HG02973 (cell line): Measurements from ENCODE around the gene CLDN9.

Experiments
- ATAC-seq: cut with Tn5 transposase; IDR thresholded peaks from one replicate; pipeline ENCODE4 v1.9.1; 2021; ENCODE audit warnings: moderate library complexity; ENCODE audit not compliant: unreplicated experiment

The CLDN9 gene

DNA sequence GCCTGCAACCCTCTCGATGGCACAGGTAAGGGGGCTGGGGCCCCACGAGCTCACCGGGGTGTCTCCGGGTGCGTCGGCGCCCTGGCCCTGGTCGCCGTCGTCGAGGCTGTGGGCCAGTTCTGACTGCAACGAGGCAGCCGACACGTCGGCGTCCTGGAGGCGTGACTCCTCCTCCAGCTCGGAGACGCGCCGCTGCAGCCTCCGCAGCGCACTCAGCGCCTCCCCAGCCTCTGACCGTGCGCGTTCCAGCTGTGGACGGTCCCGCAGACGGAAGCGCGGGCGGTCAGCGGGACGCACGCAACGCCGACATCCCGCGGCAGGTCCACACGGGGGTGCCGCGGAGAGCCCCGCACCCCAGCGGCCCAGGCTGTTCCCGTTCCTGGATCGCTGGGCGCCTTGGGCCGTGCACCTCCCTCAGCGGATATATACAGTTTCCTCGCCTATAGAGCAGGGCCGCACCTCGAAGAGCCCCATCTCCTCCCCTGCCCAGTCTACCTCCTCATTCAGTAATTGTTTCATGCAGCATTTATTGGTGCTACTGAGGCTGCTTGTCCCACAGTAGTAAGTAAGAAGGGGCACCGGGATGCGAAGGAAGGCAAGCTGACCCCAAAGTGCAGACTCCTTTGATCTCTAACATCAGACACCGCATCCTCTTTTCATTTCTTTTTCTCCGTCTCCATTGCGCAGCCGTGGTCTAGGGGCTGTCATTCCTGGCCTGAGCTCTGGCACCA, 16.9 kb downstream of the CLDN9 start:
- no peak for ATAC-seq

DNA sequence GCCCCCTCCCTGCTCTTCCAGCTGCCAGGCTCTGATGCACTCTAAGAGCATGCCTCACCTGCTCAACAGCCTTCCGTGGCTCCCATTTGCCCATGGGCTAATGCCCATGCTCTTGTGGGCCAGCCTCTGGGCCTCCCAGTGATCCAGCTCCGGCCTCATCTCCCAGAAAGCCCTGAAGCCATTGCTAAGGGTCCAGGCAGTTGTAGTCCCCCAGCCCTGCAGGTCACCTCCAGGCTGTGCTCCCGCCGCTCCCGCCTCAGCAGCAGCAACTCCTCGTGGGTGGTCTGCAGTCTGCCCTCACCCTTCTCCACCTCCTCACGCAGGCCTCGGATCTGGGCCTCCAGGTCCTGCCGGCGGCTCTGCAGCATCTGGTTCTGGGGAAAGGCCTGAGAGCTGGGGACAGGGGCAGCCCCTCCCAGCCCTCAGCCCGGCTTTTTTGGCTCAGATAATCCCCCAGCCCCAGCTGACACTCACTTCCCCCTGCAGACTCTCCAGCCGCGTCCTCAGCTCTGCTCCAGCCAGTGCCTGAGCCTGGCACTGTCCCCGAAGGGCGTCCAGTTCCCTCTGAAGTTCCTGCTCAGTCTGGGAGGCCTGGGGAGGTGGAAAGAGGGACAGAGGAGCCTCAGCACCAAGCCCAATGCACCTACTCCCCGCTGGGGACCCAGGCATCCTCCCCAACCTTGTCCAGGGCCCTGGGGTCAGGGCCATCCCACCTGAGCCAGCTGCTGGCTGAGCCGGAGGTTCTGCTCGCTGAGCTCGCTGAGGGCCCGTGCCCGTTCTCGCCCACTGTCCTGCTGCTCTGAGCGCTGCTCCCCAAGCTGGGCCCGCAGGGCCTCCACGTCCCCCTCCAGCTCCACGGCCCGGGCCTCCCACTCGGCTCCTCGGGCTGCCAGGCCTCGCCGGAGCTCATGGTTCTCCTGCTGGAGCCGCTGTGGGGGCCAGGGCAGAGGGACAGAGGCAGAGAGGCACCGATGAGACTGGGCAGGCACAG, 17.8 kb downstream of the CLDN9 start:
- no peak for ATAC-seq

DNA sequence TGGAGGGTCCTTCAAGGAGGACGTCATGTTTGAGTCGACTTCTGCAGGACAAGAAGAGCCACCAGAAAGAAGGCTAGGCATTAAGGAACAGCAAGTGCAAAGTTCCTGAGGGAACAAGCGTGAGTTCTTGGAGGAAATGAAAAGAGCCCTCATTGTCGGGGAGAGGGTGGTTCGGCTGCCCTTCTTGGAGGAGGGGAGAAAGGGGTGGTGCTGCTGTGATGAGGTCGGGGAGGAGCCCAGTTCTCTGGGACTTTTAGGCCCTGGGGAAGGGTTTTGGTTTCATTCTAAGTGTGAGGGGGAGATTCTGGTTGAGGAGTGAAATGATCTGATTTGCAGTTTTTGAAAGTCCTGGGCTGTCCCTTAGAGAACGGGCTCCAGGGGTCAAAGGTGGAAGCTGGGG, 19.9 kb downstream of the CLDN9 start:
- ATAC-seq, result no peak

DNA sequence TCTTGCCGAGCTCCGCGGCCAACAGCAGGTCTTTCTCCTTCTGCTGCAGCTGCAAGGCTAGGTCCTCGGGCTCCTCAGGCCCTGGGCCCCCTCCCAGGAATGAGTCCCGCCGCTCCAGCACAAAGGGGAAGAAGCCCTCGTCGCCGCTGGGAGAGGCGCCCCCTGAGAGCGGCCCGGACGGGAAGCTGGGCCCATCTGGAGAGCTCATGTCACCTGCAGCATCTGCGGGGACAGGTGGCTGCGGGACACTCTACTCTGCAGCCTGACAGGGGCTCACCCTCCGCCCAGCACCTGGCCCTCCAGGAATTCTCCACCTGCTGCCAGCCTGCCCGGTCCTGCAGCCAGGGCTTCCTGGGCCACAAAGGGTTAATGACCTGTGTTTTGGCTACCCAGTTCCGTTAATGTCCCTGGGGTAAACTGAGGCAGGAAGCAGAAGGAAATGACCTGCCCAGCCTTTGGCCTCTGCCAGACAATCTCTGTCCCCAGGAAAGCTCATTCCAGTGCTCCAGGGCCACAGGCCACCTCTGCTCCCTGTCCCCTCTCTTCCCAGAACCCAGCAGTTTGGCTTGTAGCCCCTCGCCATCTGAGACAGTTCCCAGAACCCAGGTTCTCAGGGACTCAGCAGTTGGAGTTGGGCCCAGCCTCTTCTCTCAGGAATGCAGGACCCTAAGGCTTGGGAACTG, 22.7 kb downstream of the CLDN9 start:
- no peak for ATAC-seq

DNA sequence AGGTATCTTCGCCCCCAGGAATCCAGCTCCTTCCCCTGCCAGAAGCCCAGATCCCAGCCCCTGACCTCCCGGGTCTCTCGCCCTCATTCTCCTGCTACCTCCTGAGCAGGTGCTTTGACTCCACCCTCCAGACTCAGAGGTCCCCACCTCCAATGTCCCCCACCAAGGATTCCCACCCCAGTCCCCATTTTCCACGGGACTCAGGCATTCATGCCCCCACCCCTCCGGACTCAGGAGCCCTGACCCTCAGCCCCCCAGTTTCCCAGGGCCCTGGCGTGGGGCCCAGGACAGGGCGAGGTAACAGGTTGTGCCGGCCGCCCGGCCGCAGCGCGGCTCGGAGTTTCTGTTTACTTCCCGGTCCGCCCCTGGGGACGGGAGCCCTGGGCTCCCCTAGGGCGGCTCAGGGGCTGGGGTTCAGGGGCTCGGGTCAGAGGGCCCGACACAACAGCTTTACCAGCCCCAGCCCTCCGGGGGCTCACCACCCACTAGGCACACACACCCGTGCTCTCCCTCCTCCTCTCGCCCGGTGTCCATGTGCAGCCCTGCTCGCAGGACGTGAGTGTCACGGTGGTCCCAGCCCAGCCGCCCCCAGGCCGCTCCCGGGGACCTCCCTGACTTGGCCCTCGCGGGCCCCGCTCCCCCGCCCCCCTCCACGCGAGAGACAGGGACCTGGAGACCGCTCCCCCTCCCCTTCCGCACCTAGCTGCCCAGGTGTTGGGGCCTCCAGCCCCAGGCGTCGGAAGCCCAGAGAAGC, 23.4 kb downstream of the CLDN9 start:
- ATAC-seq, result no peak

DNA sequence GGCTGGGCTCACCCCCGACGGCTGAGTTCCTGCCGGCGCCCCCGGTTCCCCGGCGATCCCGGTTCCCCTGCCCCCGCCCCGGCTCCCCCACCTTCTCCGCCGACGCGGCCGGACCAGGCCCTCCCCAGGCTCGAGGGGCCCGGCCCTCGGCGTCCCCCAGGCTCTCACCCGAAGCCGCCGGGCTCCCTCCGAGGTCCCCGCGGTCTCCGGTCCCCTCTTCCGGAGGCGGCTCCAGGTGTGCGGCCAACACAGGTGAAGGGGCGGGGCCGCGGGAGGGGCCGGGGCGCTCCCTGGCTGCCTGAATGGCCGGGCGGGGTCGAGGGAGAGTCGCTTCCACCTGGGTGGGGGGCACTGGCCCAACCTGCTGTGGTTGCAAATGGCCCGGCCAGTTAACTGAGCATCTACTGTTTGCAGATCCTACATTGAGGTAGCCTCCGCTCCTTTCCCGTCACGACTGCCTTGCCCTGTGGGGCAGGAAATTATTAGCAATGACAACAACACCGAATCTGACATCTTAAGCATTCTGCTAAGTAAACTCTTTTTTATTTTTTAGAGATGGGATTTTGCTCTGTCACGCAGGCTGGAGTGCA, 24.1 kb downstream of the CLDN9 start, which contains the start of gene BICDL2:
BICDL2 (minus strand) TSS at position 219 of the 590 bp plus-strand sequence. CDS start 1,448 bp downstream, outside the sequence.
- ATAC-seq, result no peak

DNA sequence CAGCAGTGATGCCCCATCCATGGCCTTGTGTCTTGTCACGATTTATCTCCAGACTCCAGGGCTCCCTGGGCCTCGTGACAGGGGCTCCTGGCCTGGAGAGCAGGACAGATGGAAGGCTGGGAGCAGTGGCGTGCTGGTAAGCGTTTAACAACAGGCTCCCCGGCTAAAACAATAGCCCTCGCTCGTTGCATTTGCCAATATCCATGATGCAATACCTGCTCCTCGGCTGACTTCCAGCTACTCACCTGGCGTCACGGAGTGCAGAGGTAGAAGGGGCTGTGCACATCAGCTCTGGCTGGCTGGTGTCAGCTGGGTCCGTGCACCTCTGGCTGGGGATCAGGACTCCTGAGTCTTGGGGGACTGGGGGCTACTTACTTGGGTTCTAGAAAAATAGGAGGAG, 25.5 kb downstream of the CLDN9 start:
- ATAC-seq, result no peak

DNA sequence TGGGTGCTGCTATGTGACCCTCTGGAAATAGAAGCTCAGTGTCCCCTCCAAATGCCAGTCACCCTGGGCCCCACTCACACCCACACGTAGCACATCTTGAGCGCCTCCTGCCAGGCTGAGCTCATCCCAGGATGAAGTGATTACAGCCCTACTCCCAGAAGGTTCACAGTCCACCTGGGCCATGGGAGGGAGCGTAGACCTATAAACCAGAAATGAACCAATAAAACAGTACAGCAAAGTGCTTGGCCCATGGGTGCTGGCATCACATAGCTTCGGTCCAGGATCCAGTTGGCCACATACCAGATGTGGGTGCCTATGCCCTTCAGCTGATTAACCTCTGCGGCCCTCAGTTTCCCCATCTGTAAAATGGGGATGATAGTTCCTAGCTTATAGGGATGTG, 26.2 kb downstream of the CLDN9 start:
- no peak for ATAC-seq

DNA sequence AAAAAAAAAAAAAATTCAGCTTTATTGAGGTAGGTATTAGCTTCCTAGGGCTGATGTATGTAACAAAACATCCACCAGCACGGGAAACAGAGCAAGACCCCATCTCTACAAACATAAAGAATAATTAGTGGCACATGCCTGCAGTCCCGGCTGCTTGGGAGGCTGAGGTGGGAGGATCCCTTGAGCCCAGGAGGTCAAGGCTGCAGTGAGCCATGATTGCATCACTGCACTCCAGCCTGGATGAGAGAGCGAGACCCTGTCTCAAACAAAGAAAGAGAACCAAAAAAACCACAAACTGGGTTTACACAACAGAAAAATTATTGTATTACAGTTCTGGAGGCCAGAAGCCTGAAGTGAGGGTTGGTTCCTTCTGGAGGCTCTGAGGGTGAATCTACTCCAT, 29.7 kb downstream of the CLDN9 start:
- no peak for ATAC-seq

DNA sequence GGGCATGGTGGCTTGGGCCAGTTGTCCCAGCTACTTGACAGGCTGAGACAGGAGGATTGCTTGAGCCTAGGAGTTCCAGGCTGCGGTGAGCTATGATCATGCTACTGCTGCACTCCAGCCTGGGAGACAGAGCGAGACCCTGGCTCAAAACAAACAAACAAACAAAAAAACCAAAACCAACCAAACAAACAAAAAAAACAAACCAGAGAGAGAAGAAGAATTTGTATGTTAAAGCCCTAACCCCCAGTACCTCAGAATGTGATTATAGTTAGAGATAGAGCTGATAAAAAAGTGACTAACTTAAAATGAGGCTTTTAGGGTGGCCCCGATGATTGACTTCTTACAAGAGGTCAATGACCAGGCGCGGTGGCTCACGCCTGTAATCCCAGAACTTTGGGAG, 32.0 kb downstream of the CLDN9 start:
- ATAC-seq, result no peak

DNA sequence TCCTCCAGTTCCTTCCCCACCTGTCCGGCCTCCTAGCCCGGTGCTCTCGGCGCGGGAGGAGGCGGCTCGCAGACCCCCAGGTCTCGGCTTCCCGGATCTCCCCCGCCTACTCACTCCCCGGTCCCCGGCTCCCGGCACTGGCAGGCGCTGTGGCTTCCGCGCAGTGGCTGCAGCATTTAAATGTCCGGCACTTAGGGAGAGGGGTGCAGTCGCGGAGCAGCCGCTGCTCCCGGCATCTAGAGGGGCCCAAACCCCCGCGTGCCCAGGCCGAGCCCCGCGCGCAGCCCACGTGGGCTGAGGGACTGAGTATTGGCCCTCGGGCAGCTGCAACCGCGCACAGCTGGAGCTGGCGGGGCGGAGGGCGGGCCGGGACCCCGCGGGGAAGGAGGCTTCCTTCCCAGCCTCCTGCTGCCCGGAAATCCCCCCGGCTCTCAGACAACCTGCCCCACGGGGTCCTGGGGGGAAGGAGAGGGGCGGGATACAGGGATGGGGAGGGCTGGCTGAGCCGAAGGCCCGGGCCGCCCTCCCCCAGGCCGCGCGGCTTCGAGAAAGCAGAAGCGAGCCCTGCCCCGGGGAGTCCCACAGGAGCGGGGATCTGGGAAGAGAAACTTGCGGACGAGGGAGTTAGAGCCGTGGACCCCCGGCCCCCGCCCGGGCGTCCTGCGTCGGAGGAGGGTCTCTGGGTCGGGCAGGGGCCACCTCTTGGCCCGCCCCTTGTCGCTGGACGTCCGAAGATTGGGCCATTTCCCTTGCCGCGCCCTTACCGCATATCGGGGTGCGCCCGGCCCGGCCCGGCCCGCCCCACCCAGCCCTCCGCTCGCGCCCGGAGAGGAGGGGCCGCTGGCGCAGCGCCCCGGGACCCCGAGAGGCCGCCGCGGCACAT, 33.3 kb downstream of the CLDN9 start, which contains the start of gene MMP25:
MMP25 (plus strand) TSS at position 804 of the 883 bp plus-strand sequence. CDS start 357 bp downstream, outside the sequence.
- peak; percentile 47 for ATAC-seq

DNA sequence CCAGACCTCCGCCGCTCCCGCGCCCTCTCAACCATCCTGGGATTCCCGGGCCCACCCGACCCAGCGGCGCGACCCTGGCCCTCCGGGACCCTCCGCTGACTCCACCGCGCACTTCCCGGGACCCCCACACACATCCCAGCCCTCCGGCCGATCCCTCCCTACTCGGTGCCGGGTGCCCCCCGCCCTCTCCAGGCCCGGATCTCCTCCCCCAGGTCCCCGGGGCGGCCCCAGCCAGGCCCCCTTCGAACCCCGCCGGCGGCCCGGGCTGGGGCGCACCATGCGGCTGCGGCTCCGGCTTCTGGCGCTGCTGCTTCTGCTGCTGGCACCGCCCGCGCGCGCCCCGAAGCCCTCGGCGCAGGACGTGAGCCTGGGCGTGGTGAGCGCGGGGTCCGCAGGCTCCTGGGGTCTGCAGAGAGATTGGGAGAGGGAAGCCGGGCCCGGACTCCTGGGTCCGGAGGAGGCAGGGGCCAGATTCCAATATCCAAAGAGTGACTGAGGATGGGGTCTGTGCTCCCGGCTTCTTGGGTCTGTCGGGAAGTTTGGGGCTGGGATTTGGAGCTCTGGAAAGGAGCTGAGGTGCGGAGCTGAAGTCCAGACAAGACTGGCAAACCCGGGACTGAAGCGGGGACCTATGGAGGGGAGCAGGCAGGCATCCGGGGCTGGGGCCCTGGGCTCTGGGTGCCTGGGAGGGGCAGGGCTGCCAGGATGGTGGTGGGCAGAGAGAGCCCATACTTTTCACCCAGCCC, 34.1 kb downstream of the CLDN9 start:
- no peak for ATAC-seq

DNA sequence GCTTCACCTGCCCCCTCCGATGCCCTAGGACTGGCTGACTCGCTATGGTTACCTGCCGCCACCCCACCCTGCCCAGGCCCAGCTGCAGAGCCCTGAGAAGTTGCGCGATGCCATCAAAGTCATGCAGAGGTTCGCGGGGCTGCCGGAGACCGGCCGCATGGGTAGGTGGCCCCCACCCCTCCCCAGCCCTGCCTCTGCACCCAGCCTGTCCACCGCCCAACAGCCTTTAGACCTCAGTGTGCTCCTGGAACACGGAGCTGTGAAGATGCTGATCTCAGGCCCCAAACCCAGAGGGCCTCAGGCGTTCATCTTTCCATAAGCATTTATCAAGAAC, 34.6 kb downstream of the CLDN9 start:
- ATAC-seq, result no peak

DNA sequence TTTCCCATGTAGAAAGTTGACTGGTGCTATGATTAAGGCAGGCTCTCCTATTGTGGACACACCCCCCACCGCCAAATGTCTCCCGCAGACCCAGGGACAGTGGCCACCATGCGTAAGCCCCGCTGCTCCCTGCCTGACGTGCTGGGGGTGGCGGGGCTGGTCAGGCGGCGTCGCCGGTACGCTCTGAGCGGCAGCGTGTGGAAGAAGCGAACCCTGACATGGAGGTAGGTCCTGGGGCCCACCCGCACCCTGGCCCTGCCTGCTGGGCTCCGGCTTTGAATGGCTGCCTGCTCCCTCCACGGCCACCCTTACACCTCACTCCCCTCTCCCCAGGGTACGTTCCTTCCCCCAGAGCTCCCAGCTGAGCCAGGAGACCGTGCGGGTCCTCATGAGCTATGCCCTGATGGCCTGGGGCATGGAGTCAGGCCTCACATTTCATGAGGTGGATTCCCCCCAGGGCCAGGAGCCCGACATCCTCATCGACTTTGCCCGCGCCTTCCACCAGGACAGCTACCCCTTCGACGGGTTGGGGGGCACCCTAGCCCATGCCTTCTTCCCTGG, 37.3 kb downstream of the CLDN9 start:
- ATAC-seq, result no peak

DNA sequence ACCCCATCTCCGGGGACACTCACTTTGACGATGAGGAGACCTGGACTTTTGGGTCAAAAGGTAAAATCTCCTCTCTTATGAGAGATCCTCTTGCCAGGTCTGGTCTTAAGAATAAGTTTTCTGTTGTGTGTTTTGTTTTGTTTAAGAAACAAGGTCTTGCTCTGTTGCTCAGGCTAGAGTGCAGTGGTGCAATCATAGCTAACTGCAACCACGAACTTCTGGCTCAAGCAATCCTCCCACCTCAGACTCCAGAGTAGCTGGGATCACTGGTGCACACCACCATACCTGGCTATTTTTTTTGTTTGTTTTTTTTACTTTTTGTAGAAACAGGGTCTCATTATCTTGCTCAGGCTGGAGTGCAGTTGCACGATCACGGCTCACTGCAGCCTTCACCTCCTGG, 37.8 kb downstream of the CLDN9 start:
- ATAC-seq, result no peak

DNA sequence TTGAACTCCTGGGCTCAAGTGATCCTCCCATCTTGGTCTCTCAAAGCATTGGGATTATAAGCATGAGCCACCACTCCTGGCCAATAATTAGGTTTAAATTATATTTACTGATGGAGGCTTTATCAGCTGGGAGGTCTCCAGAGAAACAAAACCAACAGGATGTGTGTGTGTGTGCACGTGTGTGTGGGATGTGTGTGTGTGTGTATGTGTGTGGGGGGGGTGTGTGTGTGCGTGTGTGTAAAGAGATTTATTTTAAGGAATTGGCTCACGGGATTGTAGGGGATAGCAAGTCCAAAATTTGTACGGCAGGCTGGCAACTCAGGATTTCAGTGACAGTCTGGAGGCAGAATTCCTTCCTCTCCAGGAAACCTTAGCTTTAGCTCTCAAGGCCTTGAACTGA, 38.3 kb downstream of the CLDN9 start:
- no peak for ATAC-seq

DNA sequence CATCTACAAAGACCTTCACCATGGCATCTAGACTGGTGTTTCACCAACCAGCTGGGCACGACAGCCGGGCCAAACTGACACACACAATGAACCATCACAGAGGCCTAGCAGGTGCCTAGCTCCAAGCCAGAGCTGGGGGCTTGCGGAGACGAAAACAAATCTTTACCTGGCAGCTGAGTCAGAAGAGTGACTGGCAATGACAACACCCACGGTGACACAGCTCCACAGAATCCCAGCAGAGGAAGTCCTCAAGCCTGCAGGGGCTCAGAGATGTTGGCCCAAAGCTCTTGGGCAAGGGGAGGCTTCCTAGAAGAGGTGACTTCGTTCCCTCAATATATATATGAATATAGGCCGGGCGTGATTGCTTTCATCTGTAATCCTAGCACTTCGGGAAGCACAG, 38.8 kb downstream of the CLDN9 start:
- ATAC-seq, result no peak
